DMS79 (cell line): ENCODE data around the gene CMTM4.

Experiments
- DNase-seq: peaks from one replicate; lab custom pipeline; 2025; lab: John Stamatoyannopoulos, UW

CMTM4 gene

GRCh38 chr16:66696669-66697630 is at the start of gene CMTM4:
TSS of gene CMTM4 (minus strand) at chr16:66696743. CDS start at chr16:66696525, 218 bp downstream.
- peak; percentile 7 for DNase-seq

DNA sequence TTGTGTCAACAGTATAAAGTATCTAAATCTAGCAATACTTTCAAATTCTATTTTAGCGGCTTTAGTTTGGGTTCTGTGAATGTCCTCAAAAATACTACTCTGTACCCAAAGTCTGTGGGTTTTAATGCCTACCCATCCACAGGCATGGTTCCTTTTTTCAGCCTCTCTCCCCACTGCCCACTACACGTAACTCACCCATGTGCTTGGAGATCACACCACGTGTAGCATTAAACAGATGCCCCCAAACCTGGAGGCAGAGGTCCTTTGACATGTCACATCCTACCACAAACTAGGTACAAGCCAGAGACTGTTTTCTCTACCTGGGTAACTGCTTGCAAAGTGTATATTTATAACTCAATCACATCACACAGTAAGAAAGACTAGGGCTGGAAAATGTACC is 49.5 kb upstream of the CMTM4 start:
- DNase-seq: no peak

- no peak for DNase-seq
These were observed 45.6 kb upstream of the CMTM4 start for GRCh38 chr16:66741950-66742808.

- no peak for DNase-seq
These were observed 44.8 kb upstream of the CMTM4 start for GRCh38 chr16:66741169-66741900.

GRCh38 chr16:66740533-66740932 is 44.0 kb upstream of the CMTM4 start:
- DNase-seq: no peak

- DNase-seq: no peak
These were observed 43.5 kb upstream of the CMTM4 start for GRCh38 chr16:66740010-66740409.

DNA sequence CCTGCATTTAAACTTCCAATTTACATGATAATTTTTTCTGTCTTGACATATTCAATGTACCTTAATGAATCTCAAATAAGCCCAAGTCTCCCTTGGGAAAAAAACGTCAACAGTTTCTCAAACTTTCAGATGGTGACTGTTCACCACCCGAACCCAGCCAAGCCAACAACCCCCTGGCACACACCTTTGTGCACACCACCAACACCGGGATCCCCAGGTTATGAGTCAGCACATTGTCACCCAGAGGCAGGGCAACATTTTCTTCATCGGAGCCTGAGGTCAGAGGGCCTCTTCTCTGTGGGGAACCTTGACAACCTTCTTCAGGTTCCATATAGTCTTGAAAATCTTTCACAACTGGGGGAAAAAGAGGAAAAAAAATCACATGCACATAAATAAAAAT is 39.3 kb upstream of the CMTM4 start:
- no peak for DNase-seq

DNA sequence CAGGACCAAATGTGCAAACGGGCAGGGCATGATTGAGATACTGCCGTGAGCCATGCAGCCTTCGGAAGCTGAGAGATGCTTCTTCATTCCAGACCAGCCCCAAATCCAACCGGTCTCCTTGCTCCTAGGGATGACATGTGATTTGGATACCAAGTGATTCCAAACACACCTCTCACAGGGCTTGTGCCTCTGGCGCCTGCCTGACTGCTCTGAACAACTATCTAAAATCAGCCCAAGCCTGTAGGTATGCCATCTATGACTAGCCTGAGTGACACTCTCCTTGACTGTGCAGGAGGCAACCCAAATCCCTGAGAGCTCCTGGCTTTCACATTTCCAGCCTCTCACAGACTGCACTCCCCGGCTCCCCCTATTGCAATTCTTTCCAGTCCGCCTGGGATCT is 34.6 kb upstream of the CMTM4 start:
- no peak for DNase-seq

- DNase-seq: peak; percentile 23
These were observed 32.3 kb upstream of the CMTM4 start for GRCh38 chr16:66728804-66729203.

DNA sequence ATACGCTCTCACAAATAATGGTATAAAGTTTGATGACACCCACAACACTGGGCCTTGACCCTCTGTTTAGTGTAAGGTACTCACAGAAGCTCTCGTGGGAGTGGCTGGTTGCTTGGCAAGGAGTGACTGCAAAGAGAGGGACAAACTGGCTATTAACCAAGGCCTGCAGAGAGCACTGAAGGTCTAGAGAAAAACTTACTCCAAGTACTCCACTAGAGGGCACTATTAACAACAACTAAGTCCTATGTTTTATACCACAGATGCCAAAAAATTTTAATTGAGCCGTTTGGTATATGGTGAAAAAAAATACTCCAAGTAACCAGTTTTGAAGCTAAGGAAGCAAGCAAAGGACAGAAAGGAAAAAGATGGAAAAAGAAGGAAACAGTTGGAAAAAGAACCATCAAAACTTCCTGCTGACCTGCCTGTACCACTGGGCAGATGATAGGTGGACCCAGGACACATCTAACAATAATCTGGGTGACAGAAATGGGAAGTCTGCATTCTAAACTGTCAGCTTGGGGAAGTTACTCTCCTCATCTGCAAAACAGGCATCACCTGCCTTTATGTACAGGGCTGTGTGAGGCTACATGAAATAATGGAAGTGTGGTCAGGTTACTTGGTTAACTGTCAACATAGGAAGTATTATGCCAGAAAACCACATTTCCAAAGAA is 31.7 kb upstream of the CMTM4 start:
- peak; percentile 1 for DNase-seq

DNA sequence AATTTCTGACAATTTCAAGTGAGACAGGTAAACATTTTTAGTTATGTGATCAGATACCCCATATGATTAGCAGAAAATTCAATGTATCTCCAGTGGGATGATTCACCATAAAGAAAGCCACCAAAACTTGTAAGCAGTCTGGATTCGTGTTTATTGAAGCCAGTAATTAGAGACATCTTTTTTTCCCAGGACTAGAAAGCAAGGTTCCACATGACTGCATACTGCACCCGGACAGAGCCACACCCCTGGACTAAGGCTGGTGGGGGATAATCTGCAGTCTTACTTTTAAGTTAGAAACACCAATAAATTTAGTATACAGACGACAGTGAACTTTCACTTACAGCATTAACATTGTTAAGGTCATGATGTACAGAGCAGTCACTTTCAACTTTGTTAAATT is 24.2 kb upstream of the CMTM4 start:
- no peak for DNase-seq

- no peak for DNase-seq
These were observed 22.7 kb upstream of the CMTM4 start for GRCh38 chr16:66719246-66719645.

- no peak for DNase-seq
These were observed 21.2 kb upstream of the CMTM4 start for GRCh38 chr16:66717776-66718175.

DNA sequence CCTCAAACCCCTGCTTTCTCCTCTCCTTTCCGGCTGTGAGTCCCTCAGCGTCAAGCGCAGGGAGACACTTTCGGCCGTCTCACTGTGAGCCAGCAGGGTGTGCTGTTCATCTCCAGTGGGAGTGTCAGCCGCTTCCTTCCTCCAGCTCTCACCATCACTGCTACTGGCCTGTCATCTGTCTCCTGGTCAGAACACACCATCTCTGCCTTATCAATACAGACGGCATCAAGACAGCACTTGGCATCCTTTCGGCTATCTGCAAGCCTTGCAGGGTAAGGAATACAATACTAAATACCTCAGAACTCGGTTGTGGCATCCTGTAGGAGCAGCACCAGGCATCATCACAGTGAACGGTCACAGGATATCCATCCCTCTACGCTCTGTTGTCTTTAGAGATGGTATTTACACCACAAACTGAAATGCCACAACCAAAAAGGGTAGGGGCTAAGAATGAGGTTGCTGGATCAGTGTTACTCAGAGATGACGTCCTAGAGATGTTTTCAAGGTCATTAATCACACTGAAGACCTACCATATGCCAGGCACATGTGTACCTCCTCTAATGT is 20.7 kb upstream of the CMTM4 start:
- DNase-seq: no peak

DNA sequence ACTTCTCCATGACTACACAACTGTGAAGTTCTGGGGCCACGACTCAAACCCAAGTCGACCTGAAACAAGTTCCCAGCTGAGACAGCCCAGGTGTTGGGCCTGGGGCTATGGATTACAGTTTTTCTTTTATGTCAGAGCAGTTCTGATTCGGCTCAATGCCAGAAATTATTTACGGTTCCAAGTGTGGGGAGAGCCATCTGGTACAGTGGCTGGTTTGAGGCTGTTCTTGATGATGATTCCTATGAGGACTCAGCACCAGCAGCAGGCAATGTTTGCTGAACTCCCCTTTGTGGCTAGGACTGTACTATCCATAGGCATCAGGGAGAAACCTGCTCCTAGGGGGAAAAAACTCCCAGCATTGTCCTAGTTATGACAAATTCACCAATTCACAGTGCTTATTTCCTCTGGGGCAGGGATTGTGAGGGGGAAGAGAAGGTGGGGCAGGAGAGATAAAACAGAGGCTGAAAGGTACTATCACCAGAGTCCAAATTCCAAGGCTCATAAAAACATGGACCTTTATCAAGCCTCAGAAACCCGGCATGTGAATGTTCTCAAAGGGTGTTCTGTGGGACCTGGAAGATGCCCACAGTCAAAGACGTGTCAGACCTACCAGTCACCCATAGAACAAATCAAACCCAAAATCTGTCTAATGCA is 18.2 kb upstream of the CMTM4 start:
- DNase-seq: no peak

- no peak for DNase-seq
These were observed 17.5 kb upstream of the CMTM4 start for GRCh38 chr16:66714062-66714461.

- DNase-seq: no peak
These were observed 16.5 kb upstream of the CMTM4 start for GRCh38 chr16:66713076-66713475.

- no peak for DNase-seq
These were observed 16.0 kb upstream of the CMTM4 start for GRCh38 chr16:66712512-66712911.

DNA sequence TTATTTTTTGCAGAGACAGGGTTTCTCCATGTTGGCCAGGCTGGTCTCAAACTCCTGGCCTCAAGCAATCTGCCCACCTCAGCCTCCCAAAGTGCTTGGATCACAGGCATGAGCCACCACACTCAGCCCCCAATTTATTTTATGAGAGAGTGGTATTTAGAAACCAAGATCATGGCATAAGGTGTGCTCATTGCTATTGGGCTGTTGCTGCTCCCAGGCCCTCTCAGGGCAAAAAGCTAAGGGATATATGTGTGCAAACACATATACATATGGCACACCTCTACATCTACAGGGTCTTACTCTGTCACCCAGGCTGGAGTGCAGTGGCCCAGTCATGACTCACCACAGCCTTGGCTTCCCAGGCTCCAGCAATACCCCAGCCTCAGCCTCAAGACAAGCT is 15.0 kb upstream of the CMTM4 start:
- no peak for DNase-seq

GRCh38 chr16:66706506-66706880 is 9.9 kb upstream of the CMTM4 start:
- DNase-seq: no peak
